NCI-H510A (cell line): ENCODE results near the gene SLCO1B3.

ENCODE experiments used
- DNase-seq: peaks from one replicate; lab custom pipeline; 2025; lab: John Stamatoyannopoulos, UW

The SLCO1B3 gene

DNA sequence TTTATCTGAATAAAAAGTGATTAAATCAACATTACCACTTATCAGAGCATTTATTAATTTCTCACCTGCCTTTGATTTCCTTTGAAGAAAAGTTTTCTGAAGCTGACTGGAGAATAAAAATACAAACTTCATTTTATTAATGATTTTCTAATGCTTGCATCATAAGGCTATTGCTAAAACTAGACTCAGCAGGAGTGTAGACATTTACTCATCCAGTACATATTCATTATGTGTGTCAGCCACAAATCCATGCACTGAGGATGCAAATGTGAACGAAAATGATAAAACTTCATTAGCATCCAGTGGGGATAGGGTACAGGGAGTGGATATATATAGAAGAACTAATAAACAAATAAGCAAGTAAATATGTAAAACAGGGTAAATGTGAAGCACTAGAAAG is 74.6 kb downstream of the SLCO1B3 start:
- DNase-seq: no peak

DNA sequence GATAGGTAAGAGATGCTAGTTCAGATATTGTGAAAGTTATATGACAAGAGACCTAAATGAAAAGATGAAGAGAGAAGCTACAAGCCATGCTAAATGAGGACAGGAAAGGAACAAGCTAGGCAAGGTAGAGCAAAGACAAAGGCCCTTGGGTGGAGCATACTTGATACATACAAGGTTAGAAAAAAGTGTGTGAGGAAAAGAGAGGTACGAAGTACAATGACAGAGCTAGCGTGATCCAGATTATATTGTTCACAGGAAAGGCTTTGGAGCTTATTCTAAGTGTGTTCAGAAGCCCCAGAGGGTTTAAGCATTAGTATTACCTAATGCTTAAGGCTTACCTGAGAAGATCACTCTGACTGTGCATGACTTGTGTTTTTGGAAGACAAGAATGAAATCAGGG is 75.0 kb downstream of the SLCO1B3 start:
- no peak for DNase-seq

DNA sequence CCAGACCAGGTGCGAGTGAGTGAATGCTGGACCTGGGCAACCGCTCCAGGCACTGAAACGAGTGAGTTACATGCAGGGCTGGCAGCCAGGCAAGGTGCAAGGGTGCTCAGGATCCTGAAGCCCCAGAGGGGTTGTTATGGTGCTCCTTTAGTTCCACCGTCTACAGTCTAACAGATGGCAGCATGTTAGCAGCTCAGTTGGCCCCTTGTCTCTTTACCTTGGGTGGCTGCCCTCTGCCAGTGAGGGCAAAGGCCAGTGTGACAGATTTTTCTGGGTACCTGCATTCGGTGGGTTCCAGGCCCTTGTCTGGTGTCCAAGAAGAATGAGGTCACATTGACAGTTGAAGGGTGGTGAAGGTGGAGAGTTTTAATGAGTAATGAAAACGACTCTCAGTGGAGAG is 106.8 kb downstream of the SLCO1B3 start:
- no peak for DNase-seq

DNA sequence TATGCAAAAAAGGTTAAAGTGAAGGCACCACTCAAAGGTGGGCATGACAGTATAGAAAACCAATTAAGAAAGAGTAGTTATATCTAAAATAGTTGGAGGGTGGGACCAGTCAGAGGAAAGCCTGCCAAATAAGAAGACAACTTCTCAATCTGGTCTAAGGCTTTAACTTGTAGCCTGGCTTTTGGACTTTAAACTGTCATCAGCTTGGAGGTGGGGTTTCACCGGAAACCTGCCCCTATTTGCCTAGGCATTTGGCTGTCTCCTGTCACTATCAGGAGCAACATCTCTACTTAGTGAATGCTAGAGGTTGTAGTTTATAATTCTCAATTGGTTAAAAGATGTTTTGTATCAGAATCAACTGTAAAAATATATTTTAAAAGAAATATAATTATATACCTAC is 107.3 kb downstream of the SLCO1B3 start:
- DNase-seq: no peak

DNA sequence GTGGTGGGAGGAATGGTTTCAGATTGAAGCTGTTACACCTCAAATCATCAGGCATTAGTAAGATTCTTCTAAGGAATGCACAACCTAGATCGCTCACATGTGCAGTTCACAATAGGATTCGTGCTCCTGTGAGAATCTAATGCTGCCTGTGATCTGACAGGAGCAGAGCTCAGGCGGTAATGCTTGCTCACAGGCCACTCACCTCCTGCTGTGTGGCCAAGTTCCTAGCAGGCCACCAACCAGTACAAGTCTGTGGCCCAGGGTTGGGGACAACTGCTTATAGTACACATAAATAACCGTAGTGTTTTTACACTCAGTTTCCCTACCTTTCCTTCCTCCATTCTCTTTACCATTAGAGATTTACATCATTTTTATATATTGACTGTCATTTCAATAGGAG is 121.4 kb downstream of the SLCO1B3 start:
- no peak for DNase-seq

DNA sequence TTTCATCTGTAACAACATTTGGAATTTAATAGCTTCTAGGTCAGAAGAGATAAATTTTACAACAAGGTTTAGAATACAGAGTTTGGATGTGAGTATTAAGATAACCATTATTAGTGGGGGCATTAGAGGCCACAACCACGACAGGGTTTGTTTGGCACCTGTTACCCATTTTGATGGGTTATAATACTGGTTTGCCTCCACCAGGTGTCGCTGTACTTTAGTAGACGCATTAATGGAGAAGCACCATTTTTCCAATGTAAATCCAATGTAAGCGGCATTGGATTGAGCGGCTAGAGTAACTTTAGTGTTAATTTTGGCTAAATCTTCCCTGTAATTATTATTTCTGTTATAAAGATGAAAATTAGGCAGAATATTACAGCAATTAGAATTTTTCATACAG is 136.2 kb downstream of the SLCO1B3 start:
- no peak for DNase-seq

DNA sequence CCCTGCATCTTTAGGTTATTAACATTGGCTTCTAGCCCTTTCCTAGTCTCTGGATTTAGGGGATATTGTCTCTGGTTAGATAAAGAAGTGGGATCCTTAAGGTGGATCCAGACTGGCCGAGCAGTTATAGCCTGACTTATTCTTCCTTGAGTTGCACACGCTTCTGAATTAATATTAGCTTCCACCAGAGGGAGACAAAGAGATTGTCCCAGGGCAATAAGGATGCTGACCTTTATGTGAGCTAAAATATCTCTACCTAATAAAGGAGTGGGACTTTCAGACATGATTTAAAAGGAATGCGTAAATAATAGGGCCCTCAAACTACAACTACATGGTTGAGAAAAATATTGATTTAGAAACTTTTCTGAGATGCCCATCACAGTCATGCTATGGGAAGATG is 139.7 kb downstream of the SLCO1B3 start:
- DNase-seq: no peak

DNA sequence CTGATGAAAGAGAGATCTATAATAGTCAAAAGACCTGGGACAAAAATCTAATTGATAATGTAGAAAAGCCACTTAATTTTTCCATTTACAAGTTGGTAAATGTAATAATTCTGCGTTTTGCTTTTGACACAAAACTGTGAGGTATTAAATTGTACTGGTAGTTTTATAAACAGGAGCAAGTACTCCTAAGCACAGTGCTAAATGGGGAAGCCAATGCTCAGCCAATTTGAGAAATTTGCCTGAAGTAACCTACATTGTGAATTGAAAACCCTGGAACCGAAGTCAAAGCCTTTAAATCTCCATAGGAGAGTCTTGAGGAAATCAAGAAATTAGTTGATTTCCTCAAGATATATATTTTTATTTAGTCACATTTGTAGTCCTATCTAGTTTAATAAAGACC is 152.8 kb downstream of the SLCO1B3 start:
- no peak for DNase-seq

DNA sequence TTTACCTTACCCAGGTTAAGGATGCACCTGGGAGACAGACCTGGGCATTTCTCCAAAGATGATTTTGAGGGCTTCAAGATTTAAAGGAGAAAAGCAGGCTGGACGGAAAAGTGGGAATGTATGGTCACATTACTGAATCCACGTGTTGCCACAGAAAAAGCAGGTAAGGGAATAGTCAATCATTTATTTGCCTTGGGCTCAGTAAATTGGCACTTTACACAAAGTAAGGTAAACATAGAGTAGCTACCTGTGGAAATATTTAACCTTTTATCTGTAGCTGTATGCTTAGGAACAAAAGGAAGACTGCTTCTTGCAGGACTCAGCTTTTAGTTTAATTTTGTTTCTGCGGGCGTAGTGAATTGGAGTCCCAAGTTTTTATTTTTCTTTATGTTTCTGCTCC is 153.3 kb downstream of the SLCO1B3 start:
- no peak for DNase-seq
